HepG2 (cell line): ENCODE results near the gene LRRC34. TPM values are rescaled to one million over a fixed set of nuclear protein-coding genes. Genes with fewer than 3 reads are reported as not detected.

Experiments
- ARID5B ChIP-seq: IDR thresholded peaks from 2 replicates; pipeline ENCODE4 v1.4.0; 2020; ENCODE audit warnings: mild to moderate bottlenecking, missing genetic modification reagents
- EEA1 ChIP-seq: sonication (generic); formaldehyde crosslinking; IDR thresholded peaks from 2 replicates; pipeline ENCODE4 v1.5.1; 2020; ENCODE audit warnings: mild to moderate bottlenecking, missing genetic modification reagents, borderline replicate concordance
- ELF3 ChIP-seq: IDR thresholded peaks from 2 replicates; pipeline ENCODE4 v1.6.1; 2016; ENCODE audit warnings: missing genetic modification reagents, missing compliant biosample characterization
- HNF1A ChIP-seq, 2 experiments: sonication (generic) in 1 of 2; formaldehyde crosslinking in 1 of 2; IDR thresholded peaks; 2 replicates each; pipeline versions ENCODE4 v1.4.0 to v1.6.1; 2016 to 2020; ENCODE audit warnings: borderline replicate concordance in 1 of 2, low read depth in 1 of 2, mild to moderate bottlenecking in 1 of 2, missing genetic modification reagents in 1 of 2
- KLF13 ChIP-seq: sonication (generic); formaldehyde crosslinking; IDR thresholded peaks from 2 replicates; pipeline ENCODE4 v1.4.0; 2020; ENCODE audit warnings: mild to moderate bottlenecking, missing genetic modification reagents
- NCOR1 ChIP-seq: fragments of 200-600 bp; sonication (generic); IDR thresholded peaks from 2 replicates; pipeline ENCODE4 v1.7.0; 2017; ENCODE audit warnings: antibody characterized with exemption, low read length, borderline replicate concordance
- RBFOX2 ChIP-seq: fragments of 200-400 bp; formaldehyde crosslinking; IDR thresholded peaks from 2 replicates; pipeline ENCODE4 v1.6.1; 2017; ENCODE audit warnings: low read depth, mild to moderate bottlenecking, low read length
- SAFB2 ChIP-seq: sonication (generic); formaldehyde crosslinking; IDR thresholded peaks from 2 replicates; pipeline ENCODE4 v1.5.1; 2020; ENCODE audit warnings: missing genetic modification reagents, low read depth, mild to moderate bottlenecking, borderline replicate concordance
- SP5 ChIP-seq: IDR thresholded peaks from 2 replicates; pipeline ENCODE4 v1.6.1; 2016; ENCODE audit warnings: low read depth, borderline replicate concordance
- TRIM22 ChIP-seq: fragments of 450-650 bp; IDR thresholded peaks from 2 replicates; pipeline ENCODE4 v1.6.1; 2017
- ZBTB7A ChIP-seq: sonication (generic); formaldehyde crosslinking; IDR thresholded peaks from 2 replicates; pipeline ENCODE4 v1.8.0; 2022; ENCODE audit warnings: mild to moderate bottlenecking, missing genetic modification reagents
- ZNF253 ChIP-seq: sonication (generic); formaldehyde crosslinking; IDR thresholded peaks from 2 replicates; pipeline ENCODE4 v1.8.0; 2022; ENCODE audit warnings: mild to moderate bottlenecking, missing genetic modification reagents, borderline replicate concordance
- ZNF510 ChIP-seq: sonication (generic); formaldehyde crosslinking; IDR thresholded peaks from 2 replicates; pipeline ENCODE4 v1.4.0; 2020; ENCODE audit warnings: low read depth, mild to moderate bottlenecking, missing genetic modification reagents
- ZNF512B ChIP-seq: sonication (generic); formaldehyde crosslinking; IDR thresholded peaks from 2 replicates; pipeline ENCODE4 v1.5.1; 2020; ENCODE audit warnings: missing genetic modification reagents, mild to moderate bottlenecking, borderline replicate concordance
- ZNF564 ChIP-seq: sonication (generic); formaldehyde crosslinking; IDR thresholded peaks from 2 replicates; pipeline ENCODE4 v1.8.1; 2023; ENCODE audit warnings: mild to moderate bottlenecking, missing genetic modification reagents
- ZNF605 ChIP-seq: sonication (generic); formaldehyde crosslinking; IDR thresholded peaks from 2 replicates; pipeline ENCODE4 v1.8.0; 2022; ENCODE audit warnings: mild to moderate bottlenecking, missing genetic modification reagents
- ZNF660 ChIP-seq: sonication (generic); formaldehyde crosslinking; IDR thresholded peaks from 2 replicates; pipeline ENCODE4 v1.5.1; 2020; ENCODE audit warnings: mild to moderate bottlenecking, low read depth, missing genetic modification reagents, borderline replicate concordance
- polyA plus RNA-seq, 8 experiments: library from polyadenylated mRNA; depleted of rRNA in 3 of 8; stranded (reverse) in 7 of 8; unstranded in 1 of 8; fragments of >200 nt; fragmentation: Illumina TruSeq in 4 of 8; extraction: Trizol in 4 of 8; gene quantifications; 2 replicates each; pipeline versions ENCODE4 v1.2.1 to v1.2.3, GENCODE V29; 2011 to 2016; ENCODE audit warnings: low read depth in 4 of 8, missing spikeins in 1 of 8, mixed read lengths in 1 of 8; ENCODE audit not compliant: insufficient read depth in 1 of 8
- total RNA-seq, 5 experiments: library from RNA; depleted of rRNA; stranded (reverse); fragments of >200 nt; fragmentation: Illumina TruSeq; extraction: Trizol; gene quantifications; 2 replicates each; pipeline ENCODE4 v1.2.3, GENCODE V29; 2016; ENCODE audit warnings: low read depth in 1 of 5

The LRRC34 gene
- total and polyA plus RNA-seq, 2 of the 13 experiments (the other 11 are each of a cell fraction or from before 2014, with no cell fraction given), result not detected

- no peak for TF ChIP-seq ARID5B (CRISPR knock-in tag)
- no peak for TF ChIP-seq ZBTB7A
- TF ChIP-seq ZNF660, result no peak
- no peak for TF ChIP-seq SP5 (CRISPR knock-in tag)
- TF ChIP-seq ZNF510 (CRISPR knock-in tag), result no peak
- no peak for TF ChIP-seq ZNF253
- TF ChIP-seq EEA1 (CRISPR knock-in tag), result no peak
- no peak for TF ChIP-seq ZNF605 (CRISPR knock-in tag)
- TF ChIP-seq TRIM22, result no peak
- TF ChIP-seq ELF3 (CRISPR knock-in tag), result no peak
- no peak for TF ChIP-seq KLF13 (CRISPR knock-in tag)
- no peak for TF ChIP-seq HNF1A (IDR thresholded peaks at IDR 0.05; ENCODE audit: low read depth)
- TF ChIP-seq HNF1A (CRISPR knock-in tag; IDR thresholded peaks at IDR 0.05; ENCODE audit: borderline replicate concordance), result no peak
- no peak for TF ChIP-seq RBFOX2
- no peak for TF ChIP-seq ZNF512B (CRISPR knock-in tag)
- TF ChIP-seq SAFB2 (CRISPR knock-in tag), result no peak
- TF ChIP-seq ZNF564, result no peak
- TF ChIP-seq NCOR1, result no peak
These were observed 38.5 kb downstream of the LRRC34 start (continued) for GRCh38 chr3:169774186-169774585.
